Activated naive CD4-positive, alpha-beta T cell treated with anti-CD3 and anti-CD28 coated beads, Interleukin-2, amount 50 U/mL, for 16 hours (primary cell): ENCODE results near the gene TAL2.
A peak's percentile ranks its signal among the peaks of the same experiment; 100 is the strongest.

Experiments
- DNase-seq: peaks from one replicate; pipeline ENCODE4 v3.0.0-alpha.2; 2020

TAL2 gene

GRCh38 chr9:105662184-105663104 is at the start of gene TAL2:
TSS of gene TAL2 (plus strand) at chr9:105662457. CDS start at chr9:105662497, 40 bp downstream.
- DNase-seq, result no peak

DNA sequence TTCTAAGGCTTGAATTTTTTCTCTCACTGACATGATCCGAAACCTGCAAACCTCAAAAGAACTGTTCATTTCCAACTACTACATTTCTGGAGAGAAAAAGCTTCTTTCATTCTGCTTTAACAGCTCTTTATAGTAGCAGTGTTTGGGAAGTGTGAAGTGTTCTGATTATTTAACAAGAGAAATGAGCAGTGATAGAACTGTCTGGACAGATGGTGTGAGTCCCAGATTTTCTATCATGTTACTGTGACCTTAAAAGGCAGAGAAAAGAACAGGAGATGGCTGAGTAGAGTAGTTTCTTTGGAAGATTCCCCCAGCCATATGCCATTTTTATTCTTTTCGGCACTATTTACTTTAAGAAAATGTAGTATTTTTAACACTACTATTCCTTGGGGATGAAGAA is 41.3 kb upstream of the TAL2 start:
- no peak for DNase-seq

GRCh38 chr9:105625088-105625487 is 37.2 kb upstream of the TAL2 start:
- no peak for DNase-seq

GRCh38 chr9:105632807-105633206 is 29.4 kb upstream of the TAL2 start:
- DNase-seq, result no peak

DNA sequence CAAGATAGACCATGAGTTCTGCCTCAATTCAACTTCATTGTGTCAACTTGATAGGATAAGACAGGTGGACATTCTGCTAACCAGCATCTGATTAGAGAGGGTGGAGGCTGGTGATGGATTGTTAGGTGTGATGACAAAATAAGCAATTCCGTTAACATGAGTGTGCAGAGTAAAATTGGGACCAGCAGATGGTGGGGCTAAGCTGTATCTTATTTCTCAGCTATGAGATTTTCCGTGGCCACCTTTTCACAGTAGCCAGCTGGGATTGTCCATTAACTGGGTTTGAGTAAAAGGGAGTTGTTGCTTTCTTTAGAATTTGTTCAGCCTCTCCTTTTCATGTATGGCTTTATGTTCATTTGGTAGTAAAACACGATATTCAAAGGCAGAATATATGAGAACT is 28.8 kb upstream of the TAL2 start:
- no peak for DNase-seq

GRCh38 chr9:105636331-105636730 is 25.9 kb upstream of the TAL2 start:
- DNase-seq, result no peak

- no peak for DNase-seq
Measured at GRCh38 chr9:105637787-105638395, 24.4 kb upstream of the TAL2 start.

DNA sequence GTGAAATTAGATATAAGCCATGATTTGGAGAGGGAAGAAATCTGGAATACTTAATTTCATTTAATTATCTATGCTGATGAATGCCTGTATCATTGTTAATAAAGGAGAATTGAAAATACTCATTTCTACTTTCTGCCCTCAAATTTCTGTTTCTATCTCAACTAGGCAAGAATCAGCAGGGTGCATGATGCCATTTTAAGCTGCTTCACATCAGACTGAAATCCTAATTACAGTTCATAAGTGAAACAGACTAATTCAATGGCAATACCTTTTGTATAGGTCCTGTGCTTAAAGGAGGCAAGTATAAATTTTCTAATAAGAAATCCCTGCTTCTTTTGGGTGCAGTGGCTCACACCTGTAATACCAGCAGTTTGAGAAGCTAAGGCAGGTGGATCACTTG is 22.3 kb upstream of the TAL2 start:
- no peak for DNase-seq

DNA sequence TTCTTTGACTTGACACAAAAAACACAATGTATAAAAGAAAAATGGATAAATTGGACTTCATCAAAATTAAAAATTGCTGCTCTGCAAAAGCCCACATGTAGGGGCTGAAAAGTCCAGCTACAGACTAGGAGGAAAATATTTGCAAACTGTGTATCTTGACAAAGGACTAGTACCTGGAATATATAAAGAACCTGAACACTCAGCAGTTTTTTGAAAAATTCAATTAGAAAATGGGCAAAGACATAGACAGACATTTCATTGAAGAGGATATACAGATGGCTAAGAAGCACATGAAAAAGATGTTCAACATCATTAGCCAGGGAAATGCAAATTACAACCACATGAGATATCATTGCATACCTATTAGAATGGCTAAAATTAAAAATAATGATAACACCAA is 18.5 kb upstream of the TAL2 start:
- no peak for DNase-seq

DNA sequence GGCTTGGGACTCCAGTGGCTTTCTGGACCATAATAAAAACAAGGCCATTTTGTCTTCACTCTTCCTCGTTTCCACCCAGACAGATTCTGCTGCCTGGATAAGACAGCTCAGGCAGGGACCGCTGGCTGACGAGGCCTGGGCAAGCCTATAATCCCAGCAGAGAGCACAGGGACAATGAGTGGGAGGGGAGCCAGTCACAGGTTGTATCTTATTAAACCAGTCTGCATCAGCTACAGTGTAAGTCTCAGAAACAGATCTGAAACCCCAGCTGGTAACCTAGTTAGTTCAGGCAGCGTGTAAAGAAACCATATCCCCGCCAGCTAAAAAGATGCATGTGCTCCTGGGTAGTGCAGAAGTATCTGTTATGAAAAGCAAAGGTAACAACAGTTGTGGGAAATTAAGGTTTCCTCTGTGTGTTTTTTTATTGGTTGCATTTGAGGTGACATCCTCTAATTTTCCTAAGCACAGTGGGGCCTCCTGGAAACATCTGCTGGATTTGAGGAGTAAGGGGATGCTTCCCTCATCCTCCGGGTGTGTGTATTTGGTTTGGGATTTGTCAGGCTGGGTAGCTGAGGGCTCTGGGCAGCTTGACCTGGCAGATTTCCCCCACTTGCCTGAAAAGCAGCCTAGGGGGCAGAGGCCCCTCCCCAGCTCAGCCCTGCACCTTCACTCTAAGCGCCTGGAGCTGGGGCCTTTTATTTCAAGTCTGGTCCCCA is 15.2 kb upstream of the TAL2 start:
- DNase-seq, result no peak

DNA sequence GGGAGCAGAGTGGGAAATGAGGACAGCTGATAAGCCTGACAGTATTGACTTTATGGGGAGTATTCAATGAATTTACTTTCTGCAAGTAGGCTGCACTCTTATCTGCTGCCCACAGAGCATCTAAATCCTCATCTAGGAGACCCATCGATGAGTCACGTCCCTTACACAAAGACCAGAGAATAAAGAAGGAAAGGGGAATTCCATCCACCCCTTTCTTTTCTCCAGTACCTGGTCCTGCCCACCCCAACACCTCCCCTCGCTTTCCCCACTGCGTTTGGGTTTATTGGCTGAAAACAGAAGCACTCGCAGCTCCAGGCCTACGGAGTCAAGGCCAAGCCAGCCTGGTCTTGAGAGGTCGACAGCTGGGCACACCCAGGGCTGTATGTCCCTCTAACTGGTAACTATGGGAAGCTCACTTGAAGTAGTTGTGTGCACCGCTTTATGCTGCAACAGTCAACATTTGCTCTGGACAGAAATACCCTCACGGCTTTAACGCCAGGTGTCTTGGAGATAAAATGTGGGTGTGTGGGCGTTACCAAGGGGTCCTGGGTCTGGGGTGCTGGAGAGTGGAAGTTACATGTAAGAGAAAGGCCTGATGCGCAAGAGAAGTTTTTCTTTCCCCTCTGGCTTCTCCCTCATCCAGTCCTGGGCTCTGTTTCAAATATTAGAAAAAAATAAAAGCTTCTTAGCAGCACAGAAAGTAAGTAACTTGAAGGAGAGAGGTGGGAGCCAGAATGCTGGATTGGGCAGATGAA is 14.5 kb upstream of the TAL2 start:
- DNase-seq, result no peak

DNA sequence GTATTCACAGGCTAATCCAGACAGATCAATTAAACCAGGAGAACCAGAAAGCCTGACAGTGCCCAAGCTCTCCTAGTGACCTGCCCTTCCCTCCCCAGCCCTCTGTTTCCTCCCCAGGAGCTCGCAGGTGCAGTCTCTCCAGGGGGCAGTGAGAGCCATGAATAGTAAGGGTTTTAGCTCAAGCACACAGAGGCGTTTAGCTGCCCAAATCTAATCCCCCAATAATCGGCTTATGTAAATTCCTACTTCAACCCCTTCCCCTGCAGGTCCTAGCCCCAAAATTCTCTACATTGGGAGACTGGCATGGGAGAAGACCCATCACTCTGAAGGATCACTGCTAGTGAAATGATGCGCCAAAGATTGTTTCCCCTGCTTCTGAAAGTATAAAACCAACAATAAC is 10.5 kb upstream of the TAL2 start:
- no peak for DNase-seq

- peak; percentile 12 for DNase-seq
Measured at GRCh38 chr9:105656131-105656921, 5.9 kb upstream of the TAL2 start.

DNA sequence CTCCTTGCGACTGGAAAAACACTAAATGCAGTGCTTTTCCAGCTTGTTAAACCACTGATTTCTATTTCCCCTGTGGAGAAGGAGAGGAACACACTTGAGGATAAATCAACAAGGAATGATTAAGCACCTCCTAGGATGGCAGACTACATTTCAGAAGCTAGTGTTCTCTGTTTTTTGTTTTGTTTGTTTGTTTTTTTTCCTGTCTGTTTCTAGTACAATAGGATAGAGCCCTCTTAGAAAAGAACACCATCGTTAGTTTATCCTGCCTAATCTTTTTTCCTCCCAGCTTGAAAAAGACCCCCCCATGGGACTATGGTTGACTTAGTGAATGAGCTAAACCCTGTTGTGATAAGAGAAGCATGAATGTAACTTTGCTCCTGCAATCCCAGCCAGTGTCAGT is 3.9 kb upstream of the TAL2 start:
- no peak for DNase-seq

DNA sequence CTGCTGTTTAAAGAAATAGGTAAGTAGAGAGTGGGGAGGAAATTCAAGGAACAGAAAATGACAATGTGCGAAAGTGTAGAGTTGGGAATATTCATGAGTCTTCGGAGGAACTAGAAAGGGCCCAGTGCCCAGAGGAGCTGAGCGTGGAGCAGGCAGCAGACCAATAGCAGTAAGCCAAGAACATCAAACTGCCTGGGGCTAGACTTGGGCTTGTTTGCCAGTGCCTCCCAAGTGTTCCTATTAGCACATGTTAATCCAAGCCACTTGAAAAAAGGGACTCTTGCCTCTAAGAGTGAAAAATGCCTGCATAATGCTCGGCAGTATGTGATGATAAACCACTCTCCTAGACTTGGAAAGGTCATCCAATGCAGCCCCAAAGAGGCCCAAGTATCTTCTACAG is 1.2 kb upstream of the TAL2 start:
- DNase-seq, result no peak

DNA sequence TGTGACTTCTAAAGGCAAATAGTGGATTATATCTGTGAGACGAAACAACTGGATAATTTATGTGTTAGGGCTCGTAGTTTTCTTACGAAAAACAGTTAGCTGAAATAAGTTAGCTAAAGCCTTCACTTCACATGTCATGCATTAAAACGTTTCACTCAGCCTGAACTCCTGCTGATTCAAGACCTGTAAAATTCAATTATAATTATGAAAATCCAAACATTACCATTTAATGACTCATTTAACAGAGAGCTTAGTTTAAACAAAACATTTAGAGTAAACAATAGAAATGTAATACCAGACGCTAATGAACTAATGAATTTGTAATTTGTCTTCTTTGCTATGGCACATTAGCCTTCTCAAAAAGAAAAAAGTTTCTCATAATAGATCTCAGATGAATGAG is 1.7 kb downstream of the TAL2 start:
- no peak for DNase-seq

DNA sequence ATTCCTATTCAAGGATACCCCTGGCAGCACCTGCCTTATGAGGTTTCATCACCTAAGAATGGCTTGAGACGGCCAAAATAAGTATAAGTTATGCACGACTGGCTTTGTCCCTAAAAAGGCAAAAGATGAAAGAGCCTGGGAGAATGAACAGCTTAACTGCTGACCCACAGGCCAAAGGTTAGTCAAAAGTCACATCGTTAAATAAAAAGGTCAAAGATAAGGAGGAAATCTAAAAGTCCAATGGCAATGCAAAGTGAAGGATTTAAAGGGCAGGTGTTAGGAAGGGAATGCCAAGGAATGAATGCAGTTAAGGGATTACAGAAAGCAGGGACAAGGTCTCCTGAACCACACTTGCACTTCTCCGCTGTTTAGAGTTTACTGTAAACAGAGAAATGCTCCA is 5.6 kb downstream of the TAL2 start:
- no peak for DNase-seq

DNA sequence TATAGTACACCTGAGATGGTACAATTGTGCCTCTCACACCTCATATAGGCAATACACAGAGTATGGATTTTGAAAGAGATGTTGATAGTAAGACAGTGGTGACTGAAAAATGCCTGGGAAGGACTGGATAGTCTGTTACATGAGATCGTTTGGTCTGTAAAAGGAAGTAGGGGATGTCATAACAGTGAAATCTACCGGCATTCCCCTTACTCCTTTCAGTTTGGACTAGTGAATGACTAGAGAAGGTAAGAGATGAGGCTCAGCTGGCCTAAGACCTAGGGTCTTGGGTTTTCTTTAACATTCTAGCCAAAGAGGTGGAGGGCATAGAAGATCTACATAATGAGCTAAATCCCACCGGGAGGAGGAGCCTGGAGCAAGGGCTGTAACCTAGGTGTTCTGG is 8.1 kb downstream of the TAL2 start:
- DNase-seq, result no peak

- no peak for DNase-seq
Measured at GRCh38 chr9:105670775-105671174, 8.5 kb downstream of the TAL2 start.

DNA sequence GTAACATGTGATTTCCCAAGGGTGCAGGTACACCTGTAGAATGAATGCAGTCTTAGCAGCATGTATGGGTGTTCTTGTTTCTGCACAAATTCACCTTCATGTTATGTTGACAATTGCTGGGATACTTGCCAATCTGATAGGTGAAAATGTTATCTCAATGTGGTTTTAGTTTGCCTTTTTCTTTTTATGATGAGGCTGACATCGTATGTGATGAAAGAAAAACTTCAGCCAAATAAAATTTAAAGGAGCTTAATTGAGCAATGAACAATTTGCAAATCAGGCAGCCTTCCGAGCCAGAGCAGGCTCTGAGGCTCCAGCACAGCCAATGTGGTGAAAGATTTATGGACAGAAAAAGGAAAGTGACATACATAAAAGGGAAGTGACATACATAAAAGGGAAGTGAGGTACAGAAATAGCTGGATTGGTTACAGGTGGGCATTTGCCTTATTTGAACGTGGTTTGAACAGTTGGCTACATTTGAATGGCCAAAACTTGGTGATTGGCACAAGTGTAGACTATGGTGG is 10.5 kb downstream of the TAL2 start:
- DNase-seq, result no peak

DNA sequence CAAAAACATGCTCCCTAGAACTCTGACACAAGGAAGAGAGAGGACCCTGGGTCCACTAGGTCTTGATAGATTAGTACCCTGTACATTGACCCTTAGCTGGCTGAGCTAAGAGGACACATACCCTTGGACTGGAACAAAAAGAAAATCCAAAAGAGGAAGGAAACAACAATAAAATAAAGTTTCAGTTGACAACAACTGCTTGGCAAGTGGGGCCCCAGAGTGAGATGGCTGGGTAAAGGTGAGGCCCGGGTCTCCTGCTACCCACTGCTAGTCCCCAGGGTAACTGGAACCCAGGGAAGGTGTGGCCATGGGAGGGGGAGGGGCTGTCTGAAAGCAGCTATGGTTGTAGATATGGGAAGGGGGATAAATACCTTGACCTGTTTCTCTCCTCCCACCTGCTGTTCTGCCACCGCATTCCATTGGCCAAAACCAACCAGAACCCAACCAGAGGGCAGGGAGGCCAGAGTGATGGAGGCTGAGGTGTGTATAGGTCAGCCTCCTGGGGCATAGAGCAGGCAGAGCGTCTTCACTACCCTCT is 11.7 kb downstream of the TAL2 start:
- DNase-seq, result no peak
